HepG2 (cell line): ENCODE results near the gene TRPV2. TPM values are rescaled to one million over a fixed set of nuclear protein-coding genes. Genes with fewer than 3 reads are reported as not detected.

Source experiments
- ADNP ChIP-seq: sonication (generic); formaldehyde crosslinking; IDR thresholded peaks from 2 replicates; pipeline ENCODE4 v1.4.0; 2020; ENCODE audit warnings: missing genetic modification reagents
- AKAP8 ChIP-seq: sonication (generic); formaldehyde crosslinking; IDR thresholded peaks from 2 replicates; pipeline ENCODE4 v1.5.1; 2020; ENCODE audit warnings: mild to moderate bottlenecking, missing genetic modification reagents
- GABPA ChIP-seq, 2 experiments: IDR thresholded peaks; 2 replicates each; pipeline ENCODE4 v1.6.1; 2011 to 2016; ENCODE audit warnings: low read depth in 2 of 2, low read length in 1 of 2, missing biosample characterization in 1 of 2, missing genetic modification characterization in 1 of 2
- GTF3A ChIP-seq: sonication (generic); formaldehyde crosslinking; conservative IDR thresholded peaks from 2 replicates; pipeline ENCODE4 v1.4.0; 2020; ENCODE audit warnings: mild to moderate bottlenecking, missing genetic modification reagents
- MED13 ChIP-seq: sonication (generic); formaldehyde crosslinking; IDR thresholded peaks from 2 replicates; pipeline ENCODE4 v1.5.0; 2020; ENCODE audit warnings: missing genetic modification reagents
- NBN ChIP-seq: fragments of 450-650 bp; conservative IDR thresholded peaks from 2 replicates; pipeline ENCODE4 v1.6.1; 2017
- NR2F6 ChIP-seq, 2 experiments: IDR thresholded peaks; 2 replicates each; pipeline ENCODE4 v1.6.1; 2016; ENCODE audit warnings: antibody characterized with exemption in 1 of 2, mild to moderate bottlenecking in 1 of 2
- RBFOX2 ChIP-seq: fragments of 200-400 bp; formaldehyde crosslinking; IDR thresholded peaks from 2 replicates; pipeline ENCODE4 v1.6.1; 2017; ENCODE audit warnings: low read depth, mild to moderate bottlenecking, low read length
- SALL2 ChIP-seq: sonication (generic); formaldehyde crosslinking; IDR thresholded peaks from 2 replicates; pipeline ENCODE4 v1.8.1; 2023; ENCODE audit warnings: mild to moderate bottlenecking, missing genetic modification reagents, inconsistent platforms
- SNAPC2 ChIP-seq: sonication (generic); formaldehyde crosslinking; IDR thresholded peaks from 2 replicates; pipeline ENCODE4 v1.8.1; 2022; ENCODE audit warnings: mild to moderate bottlenecking, missing genetic modification reagents
- SP2 ChIP-seq: sonication (generic); formaldehyde crosslinking; IDR thresholded peaks from 2 replicates; pipeline ENCODE4 v1.5.1; 2020; ENCODE audit warnings: mild to moderate bottlenecking, missing genetic modification reagents
- TAF15 ChIP-seq: fragments of 200-400 bp; formaldehyde crosslinking; IDR thresholded peaks from one replicate; pipeline ENCODE4 v1.6.1; 2018; ENCODE audit warnings: mild to moderate bottlenecking, low read depth, low read length; ENCODE audit not compliant: poor library complexity, severe bottlenecking
- TBL1XR1 ChIP-seq: fragments of 150-350 bp; IDR thresholded peaks from 2 replicates; pipeline ENCODE4 v1.6.1; 2014; ENCODE audit warnings: borderline replicate concordance, low read length; ENCODE audit not compliant: partially characterized antibody
- THAP11 ChIP-seq: IDR thresholded peaks from 2 replicates; pipeline ENCODE4 v1.6.1; 2016; ENCODE audit warnings: missing biosample characterization, missing genetic modification reagents
- TMF1 ChIP-seq: sonication (generic); formaldehyde crosslinking; IDR thresholded peaks from 2 replicates; pipeline ENCODE4 v1.8.1; 2022; ENCODE audit warnings: low read depth, missing genetic modification reagents
- TOE1 ChIP-seq: sonication (generic); formaldehyde crosslinking; IDR thresholded peaks from 2 replicates; pipeline ENCODE4 v1.4.0; 2020; ENCODE audit warnings: mild to moderate bottlenecking, missing genetic modification reagents
- ZBTB21 ChIP-seq: sonication (generic); formaldehyde crosslinking; IDR thresholded peaks from 2 replicates; pipeline ENCODE4 v1.4.0; 2020; ENCODE audit warnings: missing genetic modification reagents
- ZFX ChIP-seq: sonication (generic); formaldehyde crosslinking; IDR thresholded peaks from 2 replicates; pipeline ENCODE4 v1.4.0; 2020; ENCODE audit warnings: mild to moderate bottlenecking, low read depth, missing genetic modification reagents, moderate library complexity
- ZMYM2 ChIP-seq: sonication (generic); formaldehyde crosslinking; IDR thresholded peaks from 2 replicates; pipeline ENCODE4 v1.8.0; 2022; ENCODE audit warnings: mild to moderate bottlenecking, missing genetic modification reagents
- ZNF333 ChIP-seq: sonication (generic); formaldehyde crosslinking; IDR thresholded peaks from 2 replicates; pipeline ENCODE4 v1.4.0; 2020; ENCODE audit warnings: mild to moderate bottlenecking, missing genetic modification reagents, borderline replicate concordance
- ZNF34 ChIP-seq: sonication (generic); formaldehyde crosslinking; IDR thresholded peaks from 2 replicates; pipeline ENCODE4 v1.4.0; 2020; ENCODE audit warnings: mild to moderate bottlenecking, missing genetic modification reagents, borderline replicate concordance
- ZNF446 ChIP-seq: sonication (generic); formaldehyde crosslinking; IDR thresholded peaks from 2 replicates; pipeline ENCODE4 v1.5.0; 2020; ENCODE audit warnings: mild to moderate bottlenecking, missing genetic modification reagents
- ZSCAN21 ChIP-seq: sonication (generic); formaldehyde crosslinking; IDR thresholded peaks from 2 replicates; pipeline ENCODE4 v1.8.0; 2022; ENCODE audit warnings: mild to moderate bottlenecking, missing genetic modification reagents, moderate library complexity, borderline replicate concordance
- polyA plus RNA-seq, 8 experiments: library from polyadenylated mRNA; depleted of rRNA in 3 of 8; stranded (reverse) in 7 of 8; unstranded in 1 of 8; fragments of >200 nt; fragmentation: Illumina TruSeq in 4 of 8; extraction: Trizol in 4 of 8; gene quantifications; 2 replicates each; pipeline versions ENCODE4 v1.2.1 to v1.2.3, GENCODE V29; 2011 to 2016; ENCODE audit warnings: low read depth in 4 of 8, missing spikeins in 1 of 8, mixed read lengths in 1 of 8; ENCODE audit not compliant: insufficient read depth in 1 of 8
- total RNA-seq, 5 experiments: library from RNA; depleted of rRNA; stranded (reverse); fragments of >200 nt; fragmentation: Illumina TruSeq; extraction: Trizol; gene quantifications; 2 replicates each; pipeline ENCODE4 v1.2.3, GENCODE V29; 2016; ENCODE audit warnings: low read depth in 1 of 5
- TF ChIP-seq, protein P1 (sequence below): sonication (generic); formaldehyde crosslinking; conservative IDR thresholded peaks from 2 replicates; pipeline ENCODE4 v1.8.0; 2022; ENCODE audit warnings: mild to moderate bottlenecking, moderate library complexity, missing genetic modification reagents
- TF ChIP-seq, protein P2 (sequence below): sonication (generic); formaldehyde crosslinking; IDR thresholded peaks from 2 replicates; pipeline ENCODE4 v1.8.0; 2022; ENCODE audit warnings: mild to moderate bottlenecking, missing genetic modification reagents
- TF ChIP-seq, protein P3 (sequence below): sonication (generic); formaldehyde crosslinking; IDR thresholded peaks from 2 replicates; pipeline ENCODE4 v1.8.0; 2022; ENCODE audit warnings: missing genetic modification reagents, mild to moderate bottlenecking, borderline replicate concordance

The TRPV2 gene
- total and polyA plus RNA-seq, 2 of the 13 experiments (the other 11 are each of a cell fraction or from before 2014, with no cell fraction given) = 13.6 to 21.3 TPM

DNA sequence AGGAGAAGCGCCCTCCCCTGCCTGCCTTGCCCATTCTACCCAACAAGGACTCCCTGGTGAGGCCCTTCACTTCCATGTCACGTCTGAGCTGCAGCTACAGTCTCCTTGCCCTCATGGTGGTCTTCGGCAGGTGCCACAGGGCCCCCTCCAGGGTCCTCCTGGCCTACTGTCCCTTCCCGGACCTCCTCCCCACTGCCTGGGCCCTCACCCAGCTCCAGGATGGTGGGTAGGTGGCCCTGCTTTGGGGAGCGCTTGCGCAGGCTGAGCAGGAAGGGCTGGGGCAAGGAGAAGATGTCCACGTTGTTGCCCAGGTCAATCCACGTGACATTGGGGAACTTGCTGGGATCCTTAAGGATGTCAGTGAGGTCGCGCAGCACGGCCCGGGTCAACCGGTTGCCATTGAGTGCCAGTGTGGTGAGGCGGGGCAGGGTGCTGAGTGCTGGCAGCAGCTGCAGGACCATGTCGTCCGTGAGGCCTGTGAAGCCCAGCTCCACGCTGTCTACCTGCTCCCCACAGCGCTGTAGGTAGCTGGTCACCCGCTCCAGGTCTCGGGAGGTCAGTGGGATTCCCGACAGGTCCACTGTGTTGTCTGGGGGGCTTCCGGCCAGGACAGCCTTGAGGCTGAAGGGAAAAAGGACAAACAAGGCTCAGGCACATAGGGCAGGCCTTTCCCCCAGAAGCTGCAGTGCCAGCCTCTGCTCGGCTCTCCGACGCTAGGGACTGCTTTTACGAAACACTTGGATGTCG, 28.3 kb downstream of the TRPV2 start (continued):
- TF ChIP-seq ZSCAN21 = no peak; the same call in 1 of the 2 replicates
- no peak for TF ChIP-seq ZNF34
- no peak for TF ChIP-seq SP2 (CRISPR knock-in tag)
- TF ChIP-seq TMF1 (CRISPR knock-in tag) = 0 out of 2 replicates have a peak, but pooled peaks have one; percentile 36
- TF ChIP-seq GABPA (IDR thresholded peaks at IDR 0.05; ENCODE audit: low read depth, low read length) = no peak
- no peak for TF ChIP-seq GABPA (CRISPR knock-in tag; IDR thresholded peaks at IDR 0.05; ENCODE audit: low read depth)
- TF ChIP-seq, protein P1, sequence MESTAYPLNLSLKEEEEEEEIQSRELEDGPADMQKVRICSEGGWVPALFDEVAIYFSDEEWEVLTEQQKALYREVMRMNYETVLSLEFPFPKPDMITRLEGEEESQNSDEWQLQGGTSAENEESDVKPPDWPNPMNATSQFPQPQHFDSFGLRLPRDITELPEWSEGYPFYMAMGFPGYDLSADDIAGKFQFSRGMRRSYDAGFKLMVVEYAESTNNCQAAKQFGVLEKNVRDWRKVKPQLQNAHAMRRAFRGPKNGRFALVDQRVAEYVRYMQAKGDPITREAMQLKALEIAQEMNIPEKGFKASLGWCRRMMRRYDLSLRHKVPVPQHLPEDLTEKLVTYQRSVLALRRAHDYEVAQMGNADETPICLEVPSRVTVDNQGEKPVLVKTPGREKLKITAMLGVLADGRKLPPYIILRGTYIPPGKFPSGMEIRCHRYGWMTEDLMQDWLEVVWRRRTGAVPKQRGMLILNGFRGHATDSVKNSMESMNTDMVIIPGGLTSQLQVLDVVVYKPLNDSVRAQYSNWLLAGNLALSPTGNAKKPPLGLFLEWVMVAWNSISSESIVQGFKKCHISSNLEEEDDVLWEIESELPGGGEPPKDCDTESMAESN (CRISPR knock-in tag) = peak; percentile 68
- peak; percentile 46 for TF ChIP-seq TAF15
- peak; percentile 88; the same call in 1 of the 2 replicates for TF ChIP-seq AKAP8 (CRISPR knock-in tag)
- no peak for TF ChIP-seq SNAPC2 (CRISPR knock-in tag)
- TF ChIP-seq RBFOX2 = peak; percentile 92
- no peak for TF ChIP-seq NBN
- TF ChIP-seq, protein P2, sequence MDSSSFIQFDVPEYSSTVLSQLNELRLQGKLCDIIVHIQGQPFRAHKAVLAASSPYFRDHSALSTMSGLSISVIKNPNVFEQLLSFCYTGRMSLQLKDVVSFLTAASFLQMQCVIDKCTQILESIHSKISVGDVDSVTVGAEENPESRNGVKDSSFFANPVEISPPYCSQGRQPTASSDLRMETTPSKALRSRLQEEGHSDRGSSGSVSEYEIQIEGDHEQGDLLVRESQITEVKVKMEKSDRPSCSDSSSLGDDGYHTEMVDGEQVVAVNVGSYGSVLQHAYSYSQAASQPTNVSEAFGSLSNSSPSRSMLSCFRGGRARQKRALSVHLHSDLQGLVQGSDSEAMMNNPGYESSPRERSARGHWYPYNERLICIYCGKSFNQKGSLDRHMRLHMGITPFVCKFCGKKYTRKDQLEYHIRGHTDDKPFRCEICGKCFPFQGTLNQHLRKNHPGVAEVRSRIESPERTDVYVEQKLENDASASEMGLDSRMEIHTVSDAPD = no peak
- no peak for TF ChIP-seq ZNF333
- TF ChIP-seq THAP11 = no peak
- no peak for TF ChIP-seq NR2F6 (IDR thresholded peaks at IDR 0.05)
- no peak for TF ChIP-seq NR2F6 (CRISPR knock-in tag; IDR thresholded peaks at IDR 0.05)
- no peak for TF ChIP-seq TOE1 (CRISPR knock-in tag)
- TF ChIP-seq, protein P3, sequence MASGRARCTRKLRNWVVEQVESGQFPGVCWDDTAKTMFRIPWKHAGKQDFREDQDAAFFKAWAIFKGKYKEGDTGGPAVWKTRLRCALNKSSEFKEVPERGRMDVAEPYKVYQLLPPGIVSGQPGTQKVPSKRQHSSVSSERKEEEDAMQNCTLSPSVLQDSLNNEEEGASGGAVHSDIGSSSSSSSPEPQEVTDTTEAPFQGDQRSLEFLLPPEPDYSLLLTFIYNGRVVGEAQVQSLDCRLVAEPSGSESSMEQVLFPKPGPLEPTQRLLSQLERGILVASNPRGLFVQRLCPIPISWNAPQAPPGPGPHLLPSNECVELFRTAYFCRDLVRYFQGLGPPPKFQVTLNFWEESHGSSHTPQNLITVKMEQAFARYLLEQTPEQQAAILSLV = no peak
- no peak for TF ChIP-seq ZNF446 (CRISPR knock-in tag)
- TF ChIP-seq GTF3A = no peak
- TF ChIP-seq ZBTB21 = no peak
- TF ChIP-seq MED13 = 0 out of 2 replicates have a peak, but pooled peaks have one; percentile 32
- TF ChIP-seq TBL1XR1 = no peak
- TF ChIP-seq ZMYM2 = no peak
- no peak; the same call in 1 of the 2 replicates for TF ChIP-seq ZFX (CRISPR knock-in tag)
- TF ChIP-seq SALL2 (CRISPR knock-in tag) = peak; percentile 68; the same call in 1 of the 2 replicates
- TF ChIP-seq ADNP (CRISPR knock-in tag) = no peak
